ENCODE data around the gene CLDN10. TPM values are rescaled to one million over a fixed set of nuclear protein-coding genes. Genes with fewer than 3 reads are reported as not detected.

Gene CLDN10
- total RNA-seq, 1 donor from 2014 or later, result 2.6 TPM

DNA sequence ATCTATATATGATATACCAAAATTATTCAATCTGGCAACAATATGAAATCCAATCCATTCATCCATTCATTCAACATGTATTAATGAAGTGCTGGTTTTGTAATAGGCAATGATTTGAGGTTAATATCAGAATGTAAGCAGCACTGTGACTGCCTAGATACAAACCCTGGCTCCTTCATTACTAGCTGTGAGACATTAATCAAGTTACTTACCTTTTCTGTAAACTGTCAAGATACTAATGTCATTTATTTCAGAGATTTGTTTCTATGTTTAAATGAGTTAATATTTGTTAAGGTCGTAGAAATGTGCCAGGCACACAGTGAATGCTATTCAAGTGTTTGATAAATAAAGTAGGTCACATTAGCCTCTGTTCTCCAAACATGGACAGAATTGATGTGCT lies 40.9 kb downstream of the CLDN10 start:
- DNase-seq (ENCODE audit: low spot score) (no peak), ATAC-seq (no peak)

GRCh38 chr13:95596701-95597100 lies 44.2 kb downstream of the CLDN10 start:
- DNase-seq (ENCODE audit: low spot score) (no peak), ATAC-seq (no peak)

GRCh38 chr13:95601216-95601615 lies 48.7 kb downstream of the CLDN10 start:
- DNase-seq (ENCODE audit: low spot score) (no peak), ATAC-seq (peak; percentile 43)

GRCh38 chr13:95601906-95602305 lies 49.4 kb downstream of the CLDN10 start:
- no peak for ATAC-seq

DNA sequence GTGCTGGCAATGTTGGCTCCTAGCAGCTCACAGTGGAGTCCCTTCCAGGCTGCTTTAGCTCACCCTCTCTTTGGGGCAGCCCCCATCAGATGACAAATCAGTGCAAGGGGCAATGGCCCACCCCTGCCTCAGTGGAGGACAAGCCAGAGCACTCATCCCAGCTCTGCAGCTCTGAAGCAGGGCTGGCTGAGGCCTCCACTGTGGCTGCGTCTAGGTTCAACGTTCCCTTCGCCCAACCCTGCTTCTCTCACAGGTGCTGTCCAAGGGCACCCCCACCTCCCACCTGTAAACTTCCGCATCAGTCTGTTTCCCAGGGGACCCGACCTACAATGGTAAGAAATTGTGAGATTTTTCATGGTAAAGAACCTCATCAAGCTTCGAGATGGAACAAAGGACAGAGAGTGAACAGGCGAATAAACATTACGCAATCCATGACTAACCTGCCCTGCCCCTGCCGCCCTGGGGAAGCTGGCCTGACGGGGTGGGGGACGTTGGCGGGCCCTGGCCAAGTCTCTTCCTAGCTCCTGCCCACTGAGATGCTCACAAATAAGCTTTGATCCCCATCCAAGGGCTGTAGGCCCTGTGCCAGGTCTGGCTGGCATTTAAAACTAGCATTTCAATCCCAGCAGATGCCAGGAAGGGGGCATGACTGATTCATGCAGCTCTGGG lies 51.5 kb downstream of the CLDN10 start:
- peak; percentile 84 for DNase-seq (ENCODE audit: low spot score)
- peak; percentile 85 for ATAC-seq

More at GRCh38 chr13:95601906-95602305, 49.4 kb downstream of the CLDN10 start:
- no peak for DNase-seq (ENCODE audit: low spot score)

DNA sequence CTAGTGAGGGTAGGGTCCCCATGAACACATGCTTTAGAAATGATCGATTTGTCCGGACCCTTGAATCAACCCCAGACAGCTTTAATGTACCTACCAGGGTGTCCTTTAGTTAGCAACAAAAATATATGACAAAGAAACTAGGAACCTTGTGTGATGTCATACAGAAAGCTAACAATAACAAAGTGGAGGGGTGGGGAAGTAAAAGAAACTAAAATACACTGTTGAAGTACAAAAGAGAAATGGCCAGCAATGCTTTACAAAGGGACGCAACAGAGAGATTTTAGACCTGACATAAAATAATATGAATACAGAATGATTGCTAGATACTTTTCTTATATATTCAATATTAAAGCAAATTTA lies 52.0 kb downstream of the CLDN10 start:
- DNase-seq (ENCODE audit: low spot score), result no peak
- no peak for ATAC-seq

GRCh38 chr13:95605448-95606125 lies 53.1 kb downstream of the CLDN10 start:
- ATAC-seq, result no peak
- no peak for DNase-seq (ENCODE audit: low spot score)

DNA sequence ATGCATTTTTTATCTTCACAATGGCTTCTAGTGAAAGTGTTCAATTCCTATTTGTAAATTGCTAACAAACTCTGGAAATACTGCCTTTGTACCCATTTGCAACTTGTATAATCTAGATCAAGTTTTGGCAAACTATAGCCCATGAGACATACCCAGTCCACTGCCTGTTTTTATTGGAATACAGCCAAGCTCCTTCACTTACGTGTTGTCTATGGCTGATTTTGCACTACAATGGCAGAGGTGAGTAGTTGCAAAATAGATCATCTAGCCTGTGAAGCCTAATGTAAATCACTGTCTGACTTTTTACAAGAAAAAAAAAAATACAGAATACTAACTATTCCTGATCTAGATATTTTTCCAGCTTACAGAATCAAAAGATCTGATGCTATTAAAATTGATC lies 54.8 kb downstream of the CLDN10 start:
- DNase-seq (ENCODE audit: low spot score) (no peak), ATAC-seq (peak; percentile 73)

GRCh38 chr13:95608640-95609323 lies 56.3 kb downstream of the CLDN10 start:
- ATAC-seq, result peak; percentile 49
- DNase-seq (ENCODE audit: low spot score), result no peak

DNA sequence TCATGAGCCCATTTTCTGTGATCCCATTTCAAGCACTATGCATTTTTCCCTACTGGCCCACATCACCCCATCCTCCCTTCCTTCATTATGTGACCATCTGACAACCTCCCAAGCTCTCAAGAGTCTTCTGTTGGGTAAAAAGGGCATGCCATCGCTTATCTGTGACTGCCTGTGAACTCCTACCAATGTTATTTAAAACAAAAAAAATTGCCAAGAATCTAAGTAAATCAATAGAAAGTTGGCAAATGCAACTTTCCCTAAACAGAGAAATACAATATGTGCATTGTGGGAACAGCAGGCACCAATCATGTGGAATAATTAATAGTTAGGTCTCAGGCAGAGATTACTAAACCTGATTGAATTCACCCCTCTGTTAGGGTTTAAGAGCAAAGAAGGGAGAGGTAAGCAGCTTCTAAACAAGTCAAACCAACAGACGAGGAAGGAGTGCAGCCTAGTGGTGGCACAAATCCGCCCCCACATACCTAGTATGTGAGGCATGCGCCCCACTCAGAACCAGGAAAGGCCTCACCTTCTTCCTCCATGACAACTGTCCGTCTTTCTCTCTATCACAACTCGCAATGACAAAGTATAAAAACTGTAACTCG lies 62.2 kb downstream of the CLDN10 start:
- ATAC-seq, result peak; percentile 60

DNA sequence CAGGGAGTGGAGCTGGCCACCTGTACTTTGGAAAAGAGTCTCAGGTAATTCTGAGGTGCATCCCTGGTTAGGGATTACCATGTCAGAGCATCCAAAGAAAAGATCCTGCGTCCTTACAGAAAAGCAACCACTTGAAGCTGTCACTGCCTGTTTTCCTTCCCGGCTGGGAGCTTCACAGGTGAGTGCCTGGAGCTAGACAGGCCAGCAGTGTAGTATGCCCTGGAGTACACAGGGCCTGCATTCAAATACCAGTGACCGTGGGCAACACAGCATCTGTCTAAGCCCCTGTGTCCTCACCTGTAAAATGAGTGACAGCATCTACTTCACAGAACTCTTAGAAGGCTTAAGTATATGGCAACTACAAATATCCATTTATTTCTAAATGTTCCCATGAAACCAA lies 63.0 kb downstream of the CLDN10 start:
- no peak for ATAC-seq
- DNase-seq (ENCODE audit: low spot score), result no peak

More for the DNA sequence above, 62.2 kb downstream of the CLDN10 start:
- DNase-seq (ENCODE audit: low spot score), result no peak

- ATAC-seq (no peak), DNase-seq (ENCODE audit: low spot score) (no peak)
Observed at GRCh38 chr13:95620030-95620824, 67.7 kb downstream of the CLDN10 start.

- ATAC-seq, result peak; percentile 68
- DNase-seq (ENCODE audit: low spot score), result no peak
Observed at GRCh38 chr13:95620825-95621498, 68.4 kb downstream of the CLDN10 start.

- no peak for ATAC-seq
- no peak for DNase-seq (ENCODE audit: low spot score)
Observed at GRCh38 chr13:95623141-95623540, 70.6 kb downstream of the CLDN10 start.

GRCh38 chr13:95624020-95624419 lies 71.5 kb downstream of the CLDN10 start:
- ATAC-seq (peak; percentile 85), DNase-seq (ENCODE audit: low spot score) (no peak)

- DNase-seq (ENCODE audit: low spot score) (no peak), ATAC-seq (no peak)
Observed at GRCh38 chr13:95626768-95627167, 74.2 kb downstream of the CLDN10 start.

DNA sequence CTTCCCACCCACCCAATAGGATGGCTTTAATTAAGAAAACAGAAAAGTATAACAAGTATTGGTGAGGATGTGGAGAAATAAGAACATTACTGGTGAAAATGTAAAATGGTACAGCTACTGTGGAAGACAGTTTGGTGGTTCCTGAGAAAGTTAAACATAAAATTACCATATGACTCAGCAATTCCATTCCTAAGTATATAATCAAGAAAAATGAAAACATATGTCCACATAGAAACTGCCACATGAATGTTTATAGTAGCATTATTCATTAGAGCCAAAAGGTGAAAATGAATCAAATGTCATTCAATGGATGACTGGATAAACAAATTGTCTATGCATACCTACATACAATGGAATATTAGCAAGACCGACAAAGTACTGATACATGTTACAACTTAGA lies 75.1 kb downstream of the CLDN10 start:
- no peak for DNase-seq (ENCODE audit: low spot score)
- ATAC-seq, result no peak

GRCh38 chr13:95628488-95628887 lies 76.0 kb downstream of the CLDN10 start:
- ATAC-seq (no peak), DNase-seq (ENCODE audit: low spot score) (no peak)

DNA sequence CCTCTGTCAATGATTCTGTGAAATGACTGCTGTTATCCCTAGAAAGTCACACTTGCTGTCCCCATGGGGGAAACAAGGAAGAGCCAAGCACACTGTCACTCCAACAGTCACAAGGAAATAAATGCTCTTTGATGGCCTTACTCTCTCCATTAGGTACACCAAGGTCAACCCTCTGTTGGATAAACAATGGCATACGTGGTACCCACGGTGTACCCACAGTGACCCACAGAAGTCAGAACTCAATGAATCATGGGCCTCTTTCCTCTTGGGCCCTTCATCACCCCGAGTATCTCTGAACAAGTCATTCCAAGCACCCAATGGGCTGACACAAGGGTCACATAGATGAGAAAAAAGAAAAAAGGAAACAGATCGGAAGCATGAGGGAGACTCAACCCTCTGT lies 76.6 kb downstream of the CLDN10 start:
- no peak for ATAC-seq
- DNase-seq (ENCODE audit: low spot score), result no peak
